Measurements from ENCODE around the gene CHPF2.

DNA sequence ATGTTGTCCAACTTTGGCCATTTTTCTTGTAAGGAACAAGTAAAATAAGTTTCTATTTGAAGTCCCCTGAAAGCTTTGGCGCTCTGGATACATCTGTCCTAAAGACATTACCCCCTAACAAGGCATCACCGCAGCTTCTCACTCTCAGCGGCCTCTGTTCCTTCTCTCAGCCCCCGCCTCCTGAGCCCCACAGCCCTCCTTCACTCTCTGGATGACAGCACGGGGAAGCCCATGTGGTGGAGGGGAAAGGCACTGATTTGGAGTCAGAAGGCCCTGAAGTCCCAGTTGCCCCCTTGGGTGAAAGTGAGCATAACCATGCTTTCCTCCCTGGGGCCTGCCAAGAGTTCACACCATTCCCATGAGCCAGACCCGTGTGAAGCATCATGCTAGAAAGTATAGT lies 26.6 kb upstream of the CHPF2 start:
- TF ChIP-seq CTCF (IDR thresholded peaks at IDR 0.05): no peak
- TF ChIP-seq POLR2A (IDR thresholded peaks at IDR 0.05): no peak

All from uterus (tissue), 2 donors.